ENCODE data around the gene LYPLAL1. TPM values are rescaled to one million over a fixed set of nuclear protein-coding genes. Genes with fewer than 3 reads are reported as not detected.
"Not testable (repeated sequence)": the region's sequence is repeated elsewhere in the genome, so short reads cannot be mapped to it uniquely, and the experiment has no call there.

Gene LYPLAL1
- total RNA-seq, 1 experiment from 2014 or later = 57.6 TPM

GRCh38 chr1:219239518-219239917 is 65.8 kb downstream of the LYPLAL1 start:
- TF ChIP-seq CTCF (IDR thresholded peaks at IDR 0.05; ENCODE audit: unreplicated experiment) = no peak
- DNase-seq = no peak
- Mint-ChIP-seq H3K4me1 (ENCODE audit: low read depth, unreplicated experiment) (peaks cover 14% of the 10 kb centered on the region), H3K9me3 (ENCODE audit: low read depth, unreplicated experiment) (no peaks in the 10 kb centered on the region), H3K4me3 (ENCODE audit: low read depth, unreplicated experiment) (no peak overlapping the region), H3K36me3 (ENCODE audit: insufficient read depth, unreplicated experiment) (no peaks in the 10 kb centered on the region), H3K27ac (ENCODE audit: unreplicated experiment) (no peak overlapping the region), H3K27me3 (ENCODE audit: unreplicated experiment) (no peaks in the 10 kb centered on the region)
- intact Hi-C loops (cut with micrococcal nuclease; ENCODE audit: unreplicated experiment) = no loop called here
- BruUV-seq (replicated peaks) = no TSS peak
- CTCF ChIA-PET = no interaction called here

- Mint-ChIP-seq H3K9me3 (ENCODE audit: low read depth, unreplicated experiment) (no peaks in the 10 kb centered on the region), H3K27ac (ENCODE audit: unreplicated experiment) (no peak overlapping the region), H3K27me3 (ENCODE audit: unreplicated experiment) (no peaks in the 10 kb centered on the region), H3K4me1 (ENCODE audit: low read depth, unreplicated experiment) (peaks cover 9% of the 10 kb centered on the region), H3K36me3 (ENCODE audit: insufficient read depth, unreplicated experiment) (no peaks in the 10 kb centered on the region), H3K4me3 (ENCODE audit: low read depth, unreplicated experiment) (no peak overlapping the region)
- CTCF ChIA-PET = interaction anchor here (0.7 to 0.8 kb wide), 3 partner anchors 62 to 1058 kb away, joined by 9 to 13 read pairs (median 10); no protein-coding TSS in a partner anchor
- no peak for TF ChIP-seq CTCF (IDR thresholded peaks at IDR 0.05; ENCODE audit: unreplicated experiment)
- intact Hi-C loops (cut with micrococcal nuclease; ENCODE audit: unreplicated experiment) = no loop called here
- no peak for DNase-seq
- no TSS peak for BruUV-seq (replicated peaks)
Measured at GRCh38 chr1:219244864-219245263, 71.2 kb downstream of the LYPLAL1 start.

GRCh38 chr1:219247441-219247840 is 73.8 kb downstream of the LYPLAL1 start:
- DNase-seq = no peak
- no peaks in the 10 kb centered on the region for H3K36me3 Mint-ChIP-seq (ENCODE audit: insufficient read depth, unreplicated experiment)
- intact Hi-C loops (cut with micrococcal nuclease; ENCODE audit: unreplicated experiment) = no loop called here
- peaks cover 9% of the 10 kb centered on the region for H3K4me1 Mint-ChIP-seq (ENCODE audit: low read depth, unreplicated experiment)
- no peak overlapping the region for H3K4me3 Mint-ChIP-seq (ENCODE audit: low read depth, unreplicated experiment)
- no TSS peak for BruUV-seq (replicated peaks)
- CTCF ChIA-PET = interaction anchor here (0.7 kb wide), 1 partner anchor 59 kb away, joined by 3 read pairs; no protein-coding TSS in a partner anchor
- no peak for TF ChIP-seq CTCF (IDR thresholded peaks at IDR 0.05; ENCODE audit: unreplicated experiment)
- H3K27me3 Mint-ChIP-seq (ENCODE audit: unreplicated experiment) = no peaks in the 10 kb centered on the region
- H3K27ac Mint-ChIP-seq (ENCODE audit: unreplicated experiment) = no peak overlapping the region
- peaks cover 4% of the 10 kb centered on the region for H3K9me3 Mint-ChIP-seq (ENCODE audit: low read depth, unreplicated experiment)

- intact Hi-C loops (cut with micrococcal nuclease; ENCODE audit: unreplicated experiment); H3K27ac Mint-ChIP-seq (ENCODE audit: unreplicated experiment); H3K27me3 Mint-ChIP-seq (ENCODE audit: unreplicated experiment); H3K4me1 Mint-ChIP-seq (ENCODE audit: low read depth, unreplicated experiment); BruUV-seq (replicated peaks); H3K4me3 Mint-ChIP-seq (ENCODE audit: low read depth, unreplicated experiment); DNase-seq; H3K36me3 Mint-ChIP-seq (ENCODE audit: insufficient read depth, unreplicated experiment); H3K9me3 Mint-ChIP-seq (ENCODE audit: low read depth, unreplicated experiment); CTCF ChIA-PET: not testable (repeated sequence)
Measured at GRCh38 chr1:219250468-219250867, 76.8 kb downstream of the LYPLAL1 start.

- no peak for DNase-seq
- H3K36me3 Mint-ChIP-seq (ENCODE audit: insufficient read depth, unreplicated experiment) = no peaks in the 10 kb centered on the region
- no TSS peak for BruUV-seq (replicated peaks)
- H3K27ac Mint-ChIP-seq (ENCODE audit: unreplicated experiment) = no peak overlapping the region
- H3K4me1 Mint-ChIP-seq (ENCODE audit: low read depth, unreplicated experiment) = peaks cover 21% of the 10 kb centered on the region
- H3K27me3 Mint-ChIP-seq (ENCODE audit: unreplicated experiment) = no peaks in the 10 kb centered on the region
- intact Hi-C loops (cut with micrococcal nuclease; ENCODE audit: unreplicated experiment) = no loop called here
- H3K4me3 Mint-ChIP-seq (ENCODE audit: low read depth, unreplicated experiment) = no peak overlapping the region
- no peak for TF ChIP-seq CTCF (IDR thresholded peaks at IDR 0.05; ENCODE audit: unreplicated experiment)
- CTCF ChIA-PET = no interaction called here
- H3K9me3 Mint-ChIP-seq (ENCODE audit: low read depth, unreplicated experiment) = peaks cover 10% of the 10 kb centered on the region
Measured at GRCh38 chr1:219257751-219258150, 84.1 kb downstream of the LYPLAL1 start.

All from Calu3 (cell line).